Transverse colon (tissue), 4 donors: Measurements from ENCODE around the gene WDR35. TPM values are rescaled to one million over a fixed set of nuclear protein-coding genes. Genes with fewer than 3 reads are reported as not detected.

Source experiments
- DNase-seq: peaks from one replicate; pipeline ENCODE4 v3.0.0-alpha.2; 2019
- H3K27ac ChIP-seq, 4 donors: fragments of 200-600 bp; sonication (generic); 2 replicates each; pipeline ENCODE4 v1.5.1; 2016 to 2018; ENCODE audit warnings: inconsistent platforms in 4 of 4
- H3K27me3 ChIP-seq: fragments of 200-600 bp; sonication (generic); 2 replicates; pipeline ENCODE4 v1.5.1; 2017; ENCODE audit warnings: inconsistent platforms
- H3K36me3 ChIP-seq, 4 donors: fragments of 200-600 bp; sonication (generic); 2 replicates each; pipeline ENCODE4 v1.5.1; 2017 to 2019; ENCODE audit warnings: inconsistent platforms in 4 of 4
- H3K4me1 ChIP-seq, 4 donors: fragments of 200-600 bp; sonication (generic); 2 replicates each; pipeline ENCODE4 v1.5.1; 2017 to 2020; ENCODE audit warnings: inconsistent platforms in 4 of 4
- H3K4me3 ChIP-seq, 4 donors: fragments of 200-600 bp; sonication (generic); 1 replicate in 1 of 4; 2 replicates in 3 of 4; pipeline versions ENCODE4 v1.5.1 to v1.6.1; 2017 to 2019; ENCODE audit warnings: inconsistent platforms in 4 of 4
- H3K9me3 ChIP-seq, 2 donors: fragments of 200-600 bp; sonication (generic); 2 replicates each; pipeline ENCODE4 v1.5.1; 2017 to 2019; ENCODE audit warnings: inconsistent platforms in 2 of 2
- CTCF ChIP-seq, 5 experiments: fragments of 200-600 bp in 3 of 5; fragments of 450-650 bp in 2 of 5; sonication (generic) in 3 of 5; IDR thresholded peaks; 1 replicate in 2 of 5; 2 replicates in 3 of 5; pipeline ENCODE4 v1.5.1; 2016 to 2017; ENCODE audit warnings: antibody characterized with exemption in 5 of 5, inconsistent platforms in 3 of 5, mild to moderate bottlenecking in 2 of 5, moderate library complexity in 1 of 5
- EP300 ChIP-seq: sonication (generic); formaldehyde crosslinking; IDR thresholded peaks from one replicate; pipeline ENCODE4 v1.6.1; 2017; ENCODE audit warnings: antibody characterized with exemption, low read depth
- POLR2A ChIP-seq: fragments of 450-650 bp; IDR thresholded peaks from one replicate; pipeline ENCODE4 v1.6.1; 2016; ENCODE audit warnings: antibody characterized with exemption, mild to moderate bottlenecking, moderate library complexity
- POLR2AphosphoS5 ChIP-seq, 3 donors: sonication (generic); formaldehyde crosslinking; IDR thresholded peaks; one replicate each; pipeline ENCODE4 v1.6.1; 2016; ENCODE audit warnings: antibody characterized with exemption in 3 of 3
- WGBS, 2 donors: methylation state at CpG; one replicate each; pipeline ENCODE4 v1.1.5; 2018; ENCODE audit warnings: low coverage in 1 of 2; 5-methylcytosine and 5-hydroxymethylcytosine counted together
- in situ Hi-C, 4 donors: fragments of 200-750 bp; cut with MboI; loops; one replicate each; pipeline versions ENCODE4 v1.15.0 to v1.15.1; 2017; ENCODE audit warnings: low sequenced_read_pairs in 3 of 4, low pct_ligation_motif_present in 1 of 4, low pct_unique_long_range_greater_than_20kb in 1 of 4
- intact Hi-C: fragments of 100-400 bp; cut with DNase I; formaldehyde crosslinking; loops from one replicate; pipeline ENCODE4 v1.15.1; 2023; ENCODE audit warnings: low total_unique reads
- total RNA-seq, 4 donors: library from RNA; depleted of rRNA; stranded (reverse); fragments of >200 nt; gene quantifications; one replicate each; pipeline ENCODE4 v1.1.0, GENCODE V29; 2016

WDR35 gene
- 1 to 10 TPM in 3 of 4 donors, under 1 TPM in 1; 0.37 to 4.8 (median 2.0) TPM for total RNA-seq

- Histone ChIP-seq H3K9me3 (no peaks in the 10 kb centered on the region), H3K36me3 (no peaks in the 10 kb centered on the region), H3K27me3 (peaks cover 13% of the 10 kb centered on the region), H3K27ac (peak within 1 kb of the TSS; percentile 52 to 79 (median 68)), H3K4me3 (peak within 1 kb of the TSS; percentile 57 to 72 (median 66)), H3K4me1 (peaks cover 0 to 18% (median 9%) of the 10 kb centered on the region in 4 donors)
- intact Hi-C loops, result no loop called here
- DNase-seq, result peak; percentile 93
- in situ Hi-C loops, result no loop called here
- peak; percentile 49 to 79 (median 49) for TF ChIP-seq POLR2AphosphoS5 (IDR thresholded peaks at IDR 0.05)
- no peak for TF ChIP-seq CTCF (IDR thresholded peaks at IDR 0.05)
- TF ChIP-seq EP300, result no peak
- no peak for TF ChIP-seq POLR2A
- WGBS, 2 donors, result 0 to 1% methylated on average over 2 to 67 of the region's 70 CpGs
Measured at GRCh38 chr2:19989667-19990415, at the start of gene WDR35. Gene WDR35 (minus strand): TSS chr2:19990105. CDS start chr2:19990015, 90 bp downstream.

DNA sequence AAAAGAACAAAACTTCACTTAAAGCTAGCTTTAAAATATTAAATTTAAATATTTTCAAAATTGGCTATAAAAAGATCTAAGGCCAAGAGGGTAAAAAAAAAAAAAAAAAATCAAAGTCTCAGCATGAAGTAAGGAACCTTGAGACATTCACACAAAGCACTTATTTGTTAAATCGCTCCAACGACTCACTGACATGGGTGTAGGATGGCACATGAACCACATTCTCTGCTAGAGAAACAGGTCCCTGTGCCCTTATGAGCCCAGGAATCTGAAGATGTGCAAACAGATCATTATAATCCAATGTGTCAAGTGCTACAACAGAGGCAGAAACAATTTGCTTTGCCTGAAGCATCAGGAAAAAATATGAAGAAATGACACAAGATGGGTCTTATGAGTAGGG lies 47.8 kb upstream of the WDR35 start:
- no peaks in the 10 kb centered on the region for H3K9me3 ChIP-seq
- H3K4me3 ChIP-seq, result no peak overlapping the region
- no peaks in the 10 kb centered on the region for H3K27me3 ChIP-seq
- intact Hi-C loops (no loop called here), in situ Hi-C loops (no loop called here)
- no peak overlapping the region for H3K27ac ChIP-seq
- peaks cover 0 to 30% (median 8%) of the 10 kb centered on the region in 4 donors for H3K4me1 ChIP-seq
- peaks cover 0 to 68% (median 23%) of the 10 kb centered on the region in 4 donors for H3K36me3 ChIP-seq
- TF ChIP-seq POLR2AphosphoS5 (IDR thresholded peaks at IDR 0.05) (no peak), CTCF (IDR thresholded peaks at IDR 0.05) (no peak), POLR2A (no peak), EP300 (no peak)
- no peak for DNase-seq
- WGBS, 2 donors, result 89 to 93% methylated on average over 2 of the region's 2 CpGs

DNA sequence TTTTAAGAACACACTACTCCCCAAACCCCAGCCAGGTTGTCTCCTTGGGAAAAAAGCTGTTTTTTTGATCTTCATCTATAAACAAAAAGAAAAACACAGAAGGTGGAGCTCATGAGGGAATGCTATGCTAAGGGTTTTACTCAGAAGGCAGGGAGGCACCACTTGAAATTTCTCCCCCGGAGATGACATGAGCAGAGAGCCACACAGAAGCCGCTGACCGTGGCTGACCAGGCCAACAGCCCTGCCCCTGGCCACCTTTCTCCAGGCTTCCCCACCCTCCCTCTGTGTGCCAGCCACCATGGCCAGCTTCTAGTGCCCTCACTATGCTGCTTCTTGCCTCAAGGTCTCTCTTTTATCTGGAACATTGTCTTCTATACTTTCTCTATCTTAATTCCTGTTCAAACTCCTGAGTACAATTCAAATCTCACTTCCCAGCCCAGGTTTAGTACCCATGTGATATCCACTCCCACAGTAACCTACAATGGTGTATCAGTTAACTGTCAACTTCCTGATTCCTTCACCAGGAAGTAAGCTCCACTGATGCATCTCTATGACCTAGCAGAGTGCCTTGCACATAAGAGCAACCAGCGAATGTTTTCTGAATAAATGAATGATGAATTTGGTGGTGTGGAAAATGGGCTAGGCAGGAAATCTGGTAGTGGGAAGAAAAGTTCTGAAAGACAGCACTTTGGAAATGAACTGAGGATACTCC lies 46.2 kb upstream of the WDR35 start:
- 67% methylated on average over 4 of the region's 4 CpGs; no CpG with 5 or more reads in 1 of the 2 donors for WGBS, 2 donors
- peak overlapping the region; percentile 10 to 74 (median 62) for H3K27ac ChIP-seq
- intact Hi-C loops (no loop called here), in situ Hi-C loops (no loop called here)
- no peak overlapping the region for H3K4me3 ChIP-seq
- H3K4me1 ChIP-seq, result peaks cover 0 to 17% (median 5%) of the 10 kb centered on the region in 4 donors
- no peak for TF ChIP-seq POLR2AphosphoS5 (IDR thresholded peaks at IDR 0.05)
- no peak for TF ChIP-seq EP300
- TF ChIP-seq POLR2A, result no peak
- TF ChIP-seq CTCF (IDR thresholded peaks at IDR 0.05), result no peak
- no peaks in the 10 kb centered on the region for H3K27me3 ChIP-seq
- H3K9me3 ChIP-seq, result no peaks in the 10 kb centered on the region
- H3K36me3 ChIP-seq, result peaks cover 0 to 83% (median 30%) of the 10 kb centered on the region in 4 donors
- no peak for DNase-seq

GRCh38 chr2:20034821-20035220 lies 44.9 kb upstream of the WDR35 start:
- 73 to 77% methylated on average over 2 of the region's 2 CpGs for WGBS, 2 donors
- no peak for DNase-seq
- H3K4me3 ChIP-seq, result no peak overlapping the region
- H3K36me3 ChIP-seq, result peaks cover 0 to 84% (median 30%) of the 10 kb centered on the region in 4 donors
- intact Hi-C loops (no loop called here), in situ Hi-C loops (no loop called here)
- TF ChIP-seq EP300 (no peak), POLR2A (no peak), CTCF (IDR thresholded peaks at IDR 0.05) (no peak), POLR2AphosphoS5 (IDR thresholded peaks at IDR 0.05) (no peak)
- no peaks in the 10 kb centered on the region for H3K9me3 ChIP-seq
- H3K27me3 ChIP-seq, result no peaks in the 10 kb centered on the region
- no peak overlapping the region for H3K27ac ChIP-seq
- H3K4me1 ChIP-seq, result peaks cover 0 to 17% (median 5%) of the 10 kb centered on the region in 4 donors
